ENCODE measurements around the gene ANP32E. TPM values are rescaled to one million over a fixed set of nuclear protein-coding genes. Genes with fewer than 3 reads are reported as not detected.

The ANP32E gene
- polyA plus RNA-seq, 1 donor (not counting 4 experiments of a cell fraction or from before 2014, with no cell fraction given) = 18.9 TPM

DNA sequence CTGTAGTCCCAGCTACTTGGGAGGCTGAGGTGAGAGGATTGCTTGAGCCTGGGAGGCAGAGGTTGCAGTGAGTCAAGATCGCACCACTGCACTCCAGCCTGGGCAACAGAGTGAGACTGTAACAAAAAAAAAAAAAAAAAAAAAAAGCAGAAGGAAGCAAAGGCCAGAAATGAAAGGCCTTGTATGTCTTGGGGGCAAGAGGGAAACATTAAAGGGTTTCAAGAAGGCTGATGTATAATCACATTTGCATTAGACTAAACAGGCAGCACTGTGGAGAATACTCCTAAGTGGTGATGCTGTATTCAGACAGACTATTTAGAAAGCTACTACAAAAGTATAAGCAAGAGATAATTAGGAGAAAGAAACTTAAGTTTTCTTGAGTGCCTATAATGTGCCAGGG lies 10.4 kb downstream of the ANP32E start:
- dilution Hi-C loops (cut with MboI; ENCODE audit: extremely low pct_ligation_motif_present, low sequenced_read_pairs) = no loop called here
- H3K27ac ChIP-seq (ENCODE audit: control insufficient read depth, insufficient read depth, low read length) = no peak overlapping the region
- no peak overlapping the region for H3K4me2 ChIP-seq (ENCODE audit: control insufficient read depth, extremely low read depth, insufficient read depth, low read depth, low read length)
- H3K9ac ChIP-seq (ENCODE audit: control insufficient read depth, extremely low read depth, insufficient read depth, low read length) = no peak overlapping the region
- no peak overlapping the region for H3K4me3 ChIP-seq (ENCODE audit: control insufficient read depth in 2 of 3, extremely low read depth in 1 of 3, insufficient read depth in 2 of 3, low read depth in 1 of 3, low read length in 3 of 3)
- FAIRE-seq (no peak), DNase-seq (ENCODE audit: low read depth, low spot score) (no peak)
- no peaks in the 10 kb centered on the region for H3K79me2 ChIP-seq (ENCODE audit: control insufficient read depth, insufficient read depth, low read length)
- TF ChIP-seq EZH2 (IDR thresholded peaks at IDR 0.05; ENCODE audit: low read length) = no peak
- TF ChIP-seq, protein P1, sequence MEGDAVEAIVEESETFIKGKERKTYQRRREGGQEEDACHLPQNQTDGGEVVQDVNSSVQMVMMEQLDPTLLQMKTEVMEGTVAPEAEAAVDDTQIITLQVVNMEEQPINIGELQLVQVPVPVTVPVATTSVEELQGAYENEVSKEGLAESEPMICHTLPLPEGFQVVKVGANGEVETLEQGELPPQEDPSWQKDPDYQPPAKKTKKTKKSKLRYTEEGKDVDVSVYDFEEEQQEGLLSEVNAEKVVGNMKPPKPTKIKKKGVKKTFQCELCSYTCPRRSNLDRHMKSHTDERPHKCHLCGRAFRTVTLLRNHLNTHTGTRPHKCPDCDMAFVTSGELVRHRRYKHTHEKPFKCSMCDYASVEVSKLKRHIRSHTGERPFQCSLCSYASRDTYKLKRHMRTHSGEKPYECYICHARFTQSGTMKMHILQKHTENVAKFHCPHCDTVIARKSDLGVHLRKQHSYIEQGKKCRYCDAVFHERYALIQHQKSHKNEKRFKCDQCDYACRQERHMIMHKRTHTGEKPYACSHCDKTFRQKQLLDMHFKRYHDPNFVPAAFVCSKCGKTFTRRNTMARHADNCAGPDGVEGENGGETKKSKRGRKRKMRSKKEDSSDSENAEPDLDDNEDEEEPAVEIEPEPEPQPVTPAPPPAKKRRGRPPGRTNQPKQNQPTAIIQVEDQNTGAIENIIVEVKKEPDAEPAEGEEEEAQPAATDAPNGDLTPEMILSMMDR (optimal IDR thresholded peaks at IDR 0.05 in 1 of 3, IDR thresholded peaks at IDR 0.05 in 1 of 3, conservative IDR thresholded peaks at IDR 0.05 in 1 of 3; ENCODE audit: extremely low read depth in 1 of 3, insufficient read depth in 2 of 3, low read length in 3 of 3) = no peak
- H3K27me3 ChIP-seq (ENCODE audit: control insufficient read depth, extremely low read depth, insufficient read depth, low read length) = no peaks in the 10 kb centered on the region
- peaks cover 5 to 7% of the 10 kb centered on the region in 2 experiments for H3K36me3 ChIP-seq (ENCODE audit: control insufficient read depth in 2 of 2, extremely low read depth in 1 of 2, insufficient read depth in 2 of 2, low read length in 2 of 2)
- no peaks in the 10 kb centered on the region for H3K9me1 ChIP-seq (ENCODE audit: control insufficient read depth, extremely low read depth, insufficient read depth, low read length)
- no peaks in the 10 kb centered on the region for H3K4me1 ChIP-seq (ENCODE audit: control insufficient read depth, extremely low read depth, insufficient read depth, low read length)
- no peak overlapping the region for H2AFZ ChIP-seq (ENCODE audit: control insufficient read depth, low read length)
- H3K9me3 ChIP-seq (ENCODE audit: control insufficient read depth, low read depth, low read length) = no peaks in the 10 kb centered on the region
- H4K20me1 ChIP-seq (ENCODE audit: control insufficient read depth, extremely low read depth, insufficient read depth, low read length) = no peaks in the 10 kb centered on the region

GRCh38 chr1:150224983-150225382 lies 10.9 kb downstream of the ANP32E start:
- H3K27ac ChIP-seq (ENCODE audit: control insufficient read depth, insufficient read depth, low read length) = no peak overlapping the region
- TF ChIP-seq EZH2 (IDR thresholded peaks at IDR 0.05; ENCODE audit: low read length) = no peak
- TF ChIP-seq, protein P1 (optimal IDR thresholded peaks at IDR 0.05 in 1 of 3, IDR thresholded peaks at IDR 0.05 in 1 of 3, conservative IDR thresholded peaks at IDR 0.05 in 1 of 3; ENCODE audit: extremely low read depth in 1 of 3, insufficient read depth in 2 of 3, low read length in 3 of 3) = no peak
- no peak overlapping the region for H3K4me3 ChIP-seq (ENCODE audit: control insufficient read depth in 2 of 3, extremely low read depth in 1 of 3, insufficient read depth in 2 of 3, low read depth in 1 of 3, low read length in 3 of 3)
- H2AFZ ChIP-seq (ENCODE audit: control insufficient read depth, low read length) = no peak overlapping the region
- H4K20me1 ChIP-seq (ENCODE audit: control insufficient read depth, extremely low read depth, insufficient read depth, low read length) = no peaks in the 10 kb centered on the region
- peaks cover 5 to 10% of the 10 kb centered on the region in 2 experiments for H3K36me3 ChIP-seq (ENCODE audit: control insufficient read depth in 2 of 2, extremely low read depth in 1 of 2, insufficient read depth in 2 of 2, low read length in 2 of 2)
- DNase-seq (ENCODE audit: low read depth, low spot score) (no peak), FAIRE-seq (no peak)
- dilution Hi-C loops (cut with MboI; ENCODE audit: extremely low pct_ligation_motif_present, low sequenced_read_pairs) = no loop called here
- no peak overlapping the region for H3K9ac ChIP-seq (ENCODE audit: control insufficient read depth, extremely low read depth, insufficient read depth, low read length)
- no peaks in the 10 kb centered on the region for H3K9me1 ChIP-seq (ENCODE audit: control insufficient read depth, extremely low read depth, insufficient read depth, low read length)
- no peaks in the 10 kb centered on the region for H3K79me2 ChIP-seq (ENCODE audit: control insufficient read depth, insufficient read depth, low read length)
- no peaks in the 10 kb centered on the region for H3K4me1 ChIP-seq (ENCODE audit: control insufficient read depth, extremely low read depth, insufficient read depth, low read length)
- no peak overlapping the region for H3K4me2 ChIP-seq (ENCODE audit: control insufficient read depth, extremely low read depth, insufficient read depth, low read depth, low read length)
- no peaks in the 10 kb centered on the region for H3K27me3 ChIP-seq (ENCODE audit: control insufficient read depth, extremely low read depth, insufficient read depth, low read length)
- H3K9me3 ChIP-seq (ENCODE audit: control insufficient read depth, low read depth, low read length) = no peaks in the 10 kb centered on the region

Data from keratinocyte (primary cell).